Measurements from ENCODE around the gene HERC3. TPM values are rescaled to one million over a fixed set of nuclear protein-coding genes. Genes with fewer than 3 reads are reported as not detected.
A peak's percentile ranks its signal among the peaks of the same experiment; 100 is the strongest.

HERC3 gene
- polyA plus RNA-seq (ENCODE audit: insufficient read length in 3 of 3), result 10 to 100 TPM; 13.9 to 15.7 (median 14.4) TPM
- long read RNA-seq, donor 1, full-length matches to known transcripts, result 1 of 1 reads
- long read RNA-seq, donor 1, partial matches to known transcripts, result 0 of 1 reads
- long read RNA-seq, donor 1, other reads (novel, unspliced or antisense), result 0 of 1 reads
- long read RNA-seq, donor 2, result 0 reads
- long read RNA-seq, donor 3, result 0 reads
- long read RNA-seq, donor 4, result 0 reads
- long read RNA-seq, donor 5, result 0 reads
- long read RNA-seq, donor 6, result 0 reads
- long read RNA-seq, donor 7, full-length matches to known transcripts, result 2 of 2 reads
- long read RNA-seq, donor 7, partial matches to known transcripts, result 0 of 2 reads
- long read RNA-seq, donor 7, other reads (novel, unspliced or antisense), result 0 of 2 reads
- long read RNA-seq, donor 8, result 0 reads
- long read RNA-seq, donor 9, result 0 reads
- long read RNA-seq, donor 10, full-length matches to known transcripts, result 2 of 2 reads
- long read RNA-seq, donor 10, partial matches to known transcripts, result 0 of 2 reads
- long read RNA-seq, donor 10, other reads (novel, unspliced or antisense), result 0 of 2 reads
- long read RNA-seq, donor 11, result 0 reads
- long read RNA-seq, donor 12, result 0 reads
- long read RNA-seq, donor 13, result 0 reads
- long read RNA-seq, donor 14, result 0 reads
- long read RNA-seq, donor 15, result 0 reads
- long read RNA-seq, donor 16, full-length matches to known transcripts, result 1 of 15 reads
- long read RNA-seq, donor 16, partial matches to known transcripts, result 14 of 15 reads
- long read RNA-seq, donor 16, other reads (novel, unspliced or antisense), result 0 of 15 reads

- DNase-seq (ENCODE audit: extremely low read depth in 1 of 11, low read depth in 9 of 11, low spot score in 4 of 11), result peak in 10 of 11 donors; percentile 68 to 88 (median 85)
Observed at GRCh38 chr4:88591787-88592599, at the start of gene HERC3. TSS of gene HERC3 (plus strand) at chr4:88592480. CDS start at chr4:88605824, 13,344 bp downstream.

- DNase-seq (ENCODE audit: extremely low read depth in 1 of 11, low read depth in 9 of 11, low spot score in 4 of 11), result no peak
Observed at GRCh38 chr4:88549815-88550214, 42.5 kb upstream of the HERC3 start.

GRCh38 chr4:88567591-88567990 lies 24.7 kb upstream of the HERC3 start:
- DNase-seq (ENCODE audit: extremely low read depth in 1 of 11, low read depth in 9 of 11, low spot score in 4 of 11), result no peak

GRCh38 chr4:88570001-88570400 lies 22.3 kb upstream of the HERC3 start:
- no peak for DNase-seq (ENCODE audit: extremely low read depth in 1 of 11, low read depth in 9 of 11, low spot score in 4 of 11)

- no peak for DNase-seq (ENCODE audit: extremely low read depth in 1 of 11, low read depth in 9 of 11, low spot score in 4 of 11)
Observed at GRCh38 chr4:88573276-88573980, 18.9 kb upstream of the HERC3 start.

GRCh38 chr4:88573995-88574394 lies 18.3 kb upstream of the HERC3 start:
- peak in 2 of 11 donors; percentile 20 to 33 for DNase-seq (ENCODE audit: extremely low read depth in 1 of 11, low read depth in 9 of 11, low spot score in 4 of 11)

- no peak for DNase-seq (ENCODE audit: extremely low read depth in 1 of 11, low read depth in 9 of 11, low spot score in 4 of 11)
Observed at GRCh38 chr4:88575186-88575585, 17.1 kb upstream of the HERC3 start.

GRCh38 chr4:88582493-88582892 lies 9.8 kb upstream of the HERC3 start:
- no peak for DNase-seq (ENCODE audit: extremely low read depth in 1 of 11, low read depth in 9 of 11, low spot score in 4 of 11)

- no peak for DNase-seq (ENCODE audit: extremely low read depth in 1 of 11, low read depth in 9 of 11, low spot score in 4 of 11)
Observed at GRCh38 chr4:88583631-88584470, 8.4 kb upstream of the HERC3 start.

- no peak for DNase-seq (ENCODE audit: extremely low read depth in 1 of 11, low read depth in 9 of 11, low spot score in 4 of 11)
Observed at GRCh38 chr4:88584471-88584900, 7.8 kb upstream of the HERC3 start.

- DNase-seq (ENCODE audit: extremely low read depth in 1 of 11, low read depth in 9 of 11, low spot score in 4 of 11), result no peak
Observed at GRCh38 chr4:88585917-88586316, 6.4 kb upstream of the HERC3 start.

- no peak for DNase-seq (ENCODE audit: extremely low read depth in 1 of 11, low read depth in 9 of 11, low spot score in 4 of 11)
Observed at GRCh38 chr4:88587306-88587705, 5.0 kb upstream of the HERC3 start.

GRCh38 chr4:88592600-88593448 lies 544 bp downstream of the HERC3 start:
- DNase-seq (ENCODE audit: extremely low read depth in 1 of 11, low read depth in 9 of 11, low spot score in 4 of 11), result peak in 6 of 11 donors; percentile 42 to 70 (median 57)

- no peak for DNase-seq (ENCODE audit: extremely low read depth in 1 of 11, low read depth in 9 of 11, low spot score in 4 of 11)
Observed at GRCh38 chr4:88597970-88598660, 5.8 kb downstream of the HERC3 start.

- no peak for DNase-seq (ENCODE audit: extremely low read depth in 1 of 11, low read depth in 9 of 11, low spot score in 4 of 11)
Observed at GRCh38 chr4:88599298-88599697, 7.0 kb downstream of the HERC3 start.

- no peak for DNase-seq (ENCODE audit: extremely low read depth in 1 of 11, low read depth in 9 of 11, low spot score in 4 of 11)
Observed at GRCh38 chr4:88599714-88600113, 7.4 kb downstream of the HERC3 start.
